Measurements from ENCODE around the gene ALG2.

ALG2 gene

DNA sequence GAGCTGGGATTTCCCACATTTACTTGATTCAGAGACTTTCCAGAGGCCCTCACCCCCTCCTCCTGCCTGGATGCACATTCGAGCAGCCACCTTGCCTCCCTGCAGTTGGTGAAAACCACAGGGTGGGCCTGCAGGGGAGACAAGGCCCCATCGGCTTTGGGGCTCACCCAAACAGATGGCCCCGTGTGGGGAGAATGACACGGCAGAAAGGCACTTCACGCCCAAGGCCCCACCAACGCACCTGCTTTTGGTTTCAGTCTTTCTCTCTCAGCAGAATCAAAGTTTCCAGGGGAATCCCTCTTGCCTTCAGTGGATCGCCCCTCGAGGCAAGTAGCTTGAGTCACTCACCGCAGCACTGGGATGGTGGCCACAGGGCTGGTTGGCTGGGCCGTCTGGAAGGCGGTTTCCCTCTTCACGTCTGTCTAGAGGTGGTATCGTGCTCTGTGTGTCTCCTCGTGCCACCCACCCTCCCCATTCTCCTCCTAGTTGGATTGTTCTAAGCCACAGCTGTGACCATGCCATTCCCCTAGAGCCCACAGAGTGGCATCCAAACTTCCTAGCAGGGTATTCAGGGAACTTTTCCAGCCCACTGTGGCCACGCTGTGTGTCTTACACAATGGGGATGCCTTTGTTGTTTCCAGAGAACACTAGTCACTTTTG lies 32.2 kb upstream of the ALG2 start:
- DNase-seq (ENCODE audit: low spot score) = no peak
- POLR2A ChIA-PET (ENCODE audit: low non-redundant PET) = no interaction called here
- CTCF ChIA-PET = no interaction called here
- H3K27ac ChIP-seq = no peak overlapping the region
- TF ChIP-seq, protein P1, sequence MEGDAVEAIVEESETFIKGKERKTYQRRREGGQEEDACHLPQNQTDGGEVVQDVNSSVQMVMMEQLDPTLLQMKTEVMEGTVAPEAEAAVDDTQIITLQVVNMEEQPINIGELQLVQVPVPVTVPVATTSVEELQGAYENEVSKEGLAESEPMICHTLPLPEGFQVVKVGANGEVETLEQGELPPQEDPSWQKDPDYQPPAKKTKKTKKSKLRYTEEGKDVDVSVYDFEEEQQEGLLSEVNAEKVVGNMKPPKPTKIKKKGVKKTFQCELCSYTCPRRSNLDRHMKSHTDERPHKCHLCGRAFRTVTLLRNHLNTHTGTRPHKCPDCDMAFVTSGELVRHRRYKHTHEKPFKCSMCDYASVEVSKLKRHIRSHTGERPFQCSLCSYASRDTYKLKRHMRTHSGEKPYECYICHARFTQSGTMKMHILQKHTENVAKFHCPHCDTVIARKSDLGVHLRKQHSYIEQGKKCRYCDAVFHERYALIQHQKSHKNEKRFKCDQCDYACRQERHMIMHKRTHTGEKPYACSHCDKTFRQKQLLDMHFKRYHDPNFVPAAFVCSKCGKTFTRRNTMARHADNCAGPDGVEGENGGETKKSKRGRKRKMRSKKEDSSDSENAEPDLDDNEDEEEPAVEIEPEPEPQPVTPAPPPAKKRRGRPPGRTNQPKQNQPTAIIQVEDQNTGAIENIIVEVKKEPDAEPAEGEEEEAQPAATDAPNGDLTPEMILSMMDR (conservative IDR thresholded peaks at IDR 0.05; ENCODE audit: low read depth) = no peak

DNA sequence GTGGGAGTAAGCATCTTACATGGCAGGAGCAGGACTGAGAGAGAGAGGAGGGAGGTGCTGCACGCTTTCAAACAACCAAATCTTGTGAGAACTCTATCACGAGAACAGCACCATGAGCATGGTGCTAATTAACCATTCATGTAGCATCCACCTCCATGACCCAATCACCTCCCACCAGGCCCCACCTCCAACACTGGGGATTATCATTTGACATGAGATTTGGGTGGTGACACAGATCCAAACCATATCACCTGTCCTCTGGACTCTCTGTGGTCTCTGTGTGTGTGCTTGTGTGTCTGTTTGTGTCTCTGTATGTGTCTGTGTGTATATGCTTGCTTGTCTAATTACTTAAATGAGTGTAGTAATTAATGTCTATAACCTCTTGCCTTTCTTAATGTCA lies 31.4 kb upstream of the ALG2 start:
- ChIA-PET POLR2A (ENCODE audit: low non-redundant PET) (no interaction called here), CTCF (no interaction called here)
- H3K27ac ChIP-seq = no peak overlapping the region
- TF ChIP-seq, protein P1 (conservative IDR thresholded peaks at IDR 0.05; ENCODE audit: low read depth) = no peak
- no peak for DNase-seq (ENCODE audit: low spot score)

DNA sequence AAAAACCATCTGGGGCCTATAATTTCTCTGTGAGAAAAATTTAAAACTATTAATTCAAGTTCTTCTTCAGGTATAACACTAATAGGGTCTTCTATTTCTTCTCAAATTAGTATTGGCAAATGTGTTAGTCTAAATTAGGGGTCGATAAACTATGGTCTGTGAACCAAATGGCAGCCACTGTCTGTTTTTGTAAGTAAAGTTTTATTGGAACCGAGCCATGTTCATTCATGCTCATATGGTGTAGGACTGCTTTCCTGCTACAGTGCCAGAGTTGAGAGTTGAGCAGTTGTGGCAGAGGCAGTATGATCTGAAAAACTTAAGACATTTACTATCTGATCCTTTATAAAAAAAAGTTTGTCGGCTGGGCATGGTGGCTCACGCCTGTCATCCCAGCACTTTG lies 29.4 kb upstream of the ALG2 start:
- DNase-seq (ENCODE audit: low spot score) = no peak
- ChIA-PET POLR2A (ENCODE audit: low non-redundant PET) (no interaction called here), CTCF (interaction anchor here (0.6 kb wide), 1 partner anchor 978 kb away, joined by 6 read pairs; no protein-coding TSS in a partner anchor)
- H3K27ac ChIP-seq = no peak overlapping the region
- TF ChIP-seq, protein P1 (conservative IDR thresholded peaks at IDR 0.05; ENCODE audit: low read depth) = no peak

DNA sequence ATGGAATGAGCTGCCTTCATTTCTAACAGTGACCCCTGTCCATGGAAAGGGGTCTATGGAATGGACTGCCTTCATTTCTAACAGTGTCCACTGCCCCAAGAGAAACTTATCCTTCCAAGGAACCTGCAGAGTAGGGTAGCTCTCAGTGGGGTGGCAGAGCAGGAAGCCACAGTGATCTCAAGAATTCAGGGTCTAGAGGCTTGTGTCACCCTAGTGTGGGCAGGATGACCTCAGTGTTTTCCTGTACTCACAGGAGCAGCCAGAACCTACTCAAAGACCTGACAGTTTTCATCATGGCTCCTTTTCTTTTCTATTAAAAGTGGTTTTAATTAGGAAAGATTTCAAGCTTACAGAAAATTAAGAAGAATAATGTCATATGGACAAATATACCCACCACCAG lies 27.9 kb upstream of the ALG2 start:
- H3K27ac ChIP-seq = no peak overlapping the region
- TF ChIP-seq, protein P1 (conservative IDR thresholded peaks at IDR 0.05; ENCODE audit: low read depth) = no peak
- ChIA-PET POLR2A (ENCODE audit: low non-redundant PET) (no interaction called here), CTCF (no interaction called here)
- no peak for DNase-seq (ENCODE audit: low spot score)

GRCh38 chr9:99244344-99245260 lies 22.9 kb upstream of the ALG2 start:
- ChIA-PET CTCF (no interaction called here), POLR2A (ENCODE audit: low non-redundant PET) (no interaction called here)
- H3K27ac ChIP-seq = no peak overlapping the region

GRCh38 chr9:99241106-99241505 lies 19.4 kb upstream of the ALG2 start:
- TF ChIP-seq, protein P1 (conservative IDR thresholded peaks at IDR 0.05; ENCODE audit: low read depth) = no peak
- ChIA-PET POLR2A (ENCODE audit: low non-redundant PET) (no interaction called here), CTCF (interaction anchor here (1.0 kb wide), 1 partner anchor 25 kb away, joined by 3 read pairs; no protein-coding TSS in a partner anchor)

More at GRCh38 chr9:99244344-99245260, 22.9 kb upstream of the ALG2 start:
- TF ChIP-seq, protein P1 (conservative IDR thresholded peaks at IDR 0.05; ENCODE audit: low read depth) = no peak
- no peak for DNase-seq (ENCODE audit: low spot score)

More at GRCh38 chr9:99241106-99241505, 19.4 kb upstream of the ALG2 start:
- no peak overlapping the region for H3K27ac ChIP-seq
- no peak for DNase-seq (ENCODE audit: low spot score)
